Breast epithelium (tissue), 3 donors: Measurements from ENCODE around the gene EFL1.
"Not testable (repeated sequence)": the region's sequence is repeated elsewhere in the genome, so short reads cannot be mapped to it uniquely, and the experiment has no call there.

ENCODE experiments used
- POLR2AphosphoS5 ChIP-seq, 3 donors: sonication (generic); formaldehyde crosslinking; IDR thresholded peaks; one replicate each; pipeline ENCODE4 v1.6.1; 2017; ENCODE audit warnings: antibody characterized with exemption in 3 of 3
- TF ChIP-seq, protein P1 (sequence below), 3 donors: fragments of 450-650 bp; IDR thresholded peaks; one replicate each; pipeline ENCODE4 v1.5.1; 2016 to 2017; ENCODE audit warnings: antibody characterized with exemption in 3 of 3, mild to moderate bottlenecking in 3 of 3, moderate library complexity in 3 of 3

DNA sequence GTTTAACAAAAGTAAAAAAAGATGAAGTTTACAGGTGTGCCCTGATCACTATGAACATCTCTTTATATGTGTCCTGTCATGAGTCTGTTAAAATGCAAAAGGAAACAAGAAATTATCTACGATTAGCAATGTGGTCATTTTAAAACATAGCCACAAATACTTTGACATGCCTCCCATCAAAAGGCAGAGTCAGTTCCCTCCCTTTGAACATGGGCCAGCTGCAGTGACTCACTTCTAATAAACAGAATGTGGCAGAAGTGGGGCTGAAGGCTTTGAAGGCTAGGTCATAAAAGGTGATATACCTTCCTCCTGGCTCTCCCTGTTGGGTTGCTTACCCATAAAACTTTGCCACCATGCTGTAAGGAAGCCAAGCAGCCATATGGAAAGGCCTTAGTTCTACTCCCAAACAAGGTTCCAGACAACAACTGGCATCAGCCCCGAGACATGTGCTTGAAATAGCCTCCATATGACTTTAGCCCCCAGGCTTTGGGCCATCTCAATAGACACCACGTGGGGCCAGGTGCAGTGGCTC is 52.4 kb downstream of the EFL1 start:
- not testable (repeated sequence) for TF ChIP-seq POLR2AphosphoS5 (IDR thresholded peaks at IDR 0.05)
- TF ChIP-seq, protein P1, sequence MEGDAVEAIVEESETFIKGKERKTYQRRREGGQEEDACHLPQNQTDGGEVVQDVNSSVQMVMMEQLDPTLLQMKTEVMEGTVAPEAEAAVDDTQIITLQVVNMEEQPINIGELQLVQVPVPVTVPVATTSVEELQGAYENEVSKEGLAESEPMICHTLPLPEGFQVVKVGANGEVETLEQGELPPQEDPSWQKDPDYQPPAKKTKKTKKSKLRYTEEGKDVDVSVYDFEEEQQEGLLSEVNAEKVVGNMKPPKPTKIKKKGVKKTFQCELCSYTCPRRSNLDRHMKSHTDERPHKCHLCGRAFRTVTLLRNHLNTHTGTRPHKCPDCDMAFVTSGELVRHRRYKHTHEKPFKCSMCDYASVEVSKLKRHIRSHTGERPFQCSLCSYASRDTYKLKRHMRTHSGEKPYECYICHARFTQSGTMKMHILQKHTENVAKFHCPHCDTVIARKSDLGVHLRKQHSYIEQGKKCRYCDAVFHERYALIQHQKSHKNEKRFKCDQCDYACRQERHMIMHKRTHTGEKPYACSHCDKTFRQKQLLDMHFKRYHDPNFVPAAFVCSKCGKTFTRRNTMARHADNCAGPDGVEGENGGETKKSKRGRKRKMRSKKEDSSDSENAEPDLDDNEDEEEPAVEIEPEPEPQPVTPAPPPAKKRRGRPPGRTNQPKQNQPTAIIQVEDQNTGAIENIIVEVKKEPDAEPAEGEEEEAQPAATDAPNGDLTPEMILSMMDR (IDR thresholded peaks at IDR 0.05) = not testable (repeated sequence)
